Endothelial cell (in vitro differentiated cells): ENCODE data around the gene CXCR5. TPM values are rescaled to one million over a fixed set of nuclear protein-coding genes. Genes with fewer than 3 reads are reported as not detected.

Experiments
- DNase-seq: peaks from one replicate; pipeline ENCODE4 v3.0.0; 2021; ENCODE audit warnings: low spot score
- H3K27ac Mint-ChIP-seq: one replicate; pipeline ENCODE4 v1.8.0; 2021; ENCODE audit warnings: mixed read lengths, inconsistent platforms; ENCODE audit not compliant: unreplicated experiment
- H3K27me3 Mint-ChIP-seq: one replicate; pipeline ENCODE4 v1.8.0; 2021; ENCODE audit warnings: mild to moderate bottlenecking, moderate library complexity, mixed read lengths, inconsistent platforms; ENCODE audit not compliant: unreplicated experiment
- H3K36me3 Mint-ChIP-seq: one replicate; pipeline ENCODE4 v1.8.0; 2021; ENCODE audit warnings: mild to moderate bottlenecking, low read depth, mixed read lengths, inconsistent platforms; ENCODE audit not compliant: unreplicated experiment
- H3K4me1 Mint-ChIP-seq: one replicate; pipeline ENCODE4 v1.8.0; 2021; ENCODE audit warnings: mild to moderate bottlenecking, mixed read lengths, inconsistent platforms; ENCODE audit not compliant: unreplicated experiment
- H3K4me3 Mint-ChIP-seq: one replicate; pipeline ENCODE4 v1.8.0; 2021; ENCODE audit warnings: mild to moderate bottlenecking, mixed read lengths, inconsistent platforms; ENCODE audit not compliant: unreplicated experiment
- H3K9me3 Mint-ChIP-seq: one replicate; pipeline ENCODE4 v1.8.0; 2021; ENCODE audit warnings: mixed read lengths, inconsistent platforms; ENCODE audit not compliant: unreplicated experiment
- total RNA-seq: library from RNA; stranded (reverse); fragmentation: NEBNext Ultra II Directional; extraction: Animal tissue kit (Norgen Biotek cat#: 25700); gene quantifications from one replicate; pipeline ENCODE4 v1.2.1, GENCODE V29; 2021; ENCODE audit not compliant: unreplicated experiment
- TF ChIP-seq, protein P1 (sequence below): fragments of 200-600 bp; sonication (generic); IDR thresholded peaks from one replicate; pipeline ENCODE4 v1.5.0; 2021; ENCODE audit warnings: antibody characterized with exemption; ENCODE audit not compliant: unreplicated experiment

The CXCR5 gene
- total RNA-seq, 1 donor from 2014 or later = not detected

DNA sequence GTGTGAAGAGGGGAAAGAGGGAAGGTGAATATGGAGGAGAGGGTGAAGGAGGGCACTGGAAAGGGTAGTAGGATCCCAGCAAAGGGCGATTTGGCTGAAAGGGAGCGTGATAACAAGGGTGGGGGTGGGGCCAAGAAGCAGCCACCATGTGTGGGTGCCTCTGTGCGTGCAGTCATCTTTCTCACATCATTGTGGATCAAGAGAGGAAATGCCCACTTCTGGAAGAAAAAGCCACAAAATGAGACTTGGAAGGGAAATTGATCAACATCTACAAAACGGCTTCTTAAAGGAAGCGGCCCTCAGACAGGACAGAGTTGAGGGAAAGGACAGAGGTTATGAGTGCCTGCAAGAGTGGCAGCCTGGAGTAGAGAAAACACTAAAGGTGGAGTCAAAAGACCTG lies 1.2 kb upstream of the CXCR5 start:
- Mint-ChIP-seq H3K36me3 (peaks cover 2% of the 10 kb centered on the region), H3K4me1 (peaks cover 4% of the 10 kb centered on the region), H3K27me3 (peaks cover 6% of the 10 kb centered on the region)

DNA sequence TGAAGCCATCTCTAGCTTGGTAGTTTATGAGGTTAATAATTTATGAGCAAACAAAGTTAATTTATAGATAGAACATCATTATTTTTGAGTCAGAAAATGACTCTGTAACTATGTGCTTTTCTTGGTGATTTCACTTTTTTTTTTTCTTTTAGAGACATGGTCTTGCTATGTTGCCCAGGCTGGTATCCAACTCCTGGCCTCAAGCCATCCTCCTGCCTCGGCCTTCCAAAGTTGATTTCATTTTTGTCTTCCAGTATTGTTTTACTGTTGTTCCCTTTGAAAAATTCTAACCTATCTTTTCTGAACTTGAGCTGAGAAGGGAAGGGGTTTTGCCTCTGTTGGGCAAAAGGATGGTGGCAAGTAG lies 706 bp upstream of the CXCR5 start:
- DNase-seq = no peak
- H3K27me3 Mint-ChIP-seq = peaks cover 6% of the 10 kb centered on the region
- TF ChIP-seq, protein P1, sequence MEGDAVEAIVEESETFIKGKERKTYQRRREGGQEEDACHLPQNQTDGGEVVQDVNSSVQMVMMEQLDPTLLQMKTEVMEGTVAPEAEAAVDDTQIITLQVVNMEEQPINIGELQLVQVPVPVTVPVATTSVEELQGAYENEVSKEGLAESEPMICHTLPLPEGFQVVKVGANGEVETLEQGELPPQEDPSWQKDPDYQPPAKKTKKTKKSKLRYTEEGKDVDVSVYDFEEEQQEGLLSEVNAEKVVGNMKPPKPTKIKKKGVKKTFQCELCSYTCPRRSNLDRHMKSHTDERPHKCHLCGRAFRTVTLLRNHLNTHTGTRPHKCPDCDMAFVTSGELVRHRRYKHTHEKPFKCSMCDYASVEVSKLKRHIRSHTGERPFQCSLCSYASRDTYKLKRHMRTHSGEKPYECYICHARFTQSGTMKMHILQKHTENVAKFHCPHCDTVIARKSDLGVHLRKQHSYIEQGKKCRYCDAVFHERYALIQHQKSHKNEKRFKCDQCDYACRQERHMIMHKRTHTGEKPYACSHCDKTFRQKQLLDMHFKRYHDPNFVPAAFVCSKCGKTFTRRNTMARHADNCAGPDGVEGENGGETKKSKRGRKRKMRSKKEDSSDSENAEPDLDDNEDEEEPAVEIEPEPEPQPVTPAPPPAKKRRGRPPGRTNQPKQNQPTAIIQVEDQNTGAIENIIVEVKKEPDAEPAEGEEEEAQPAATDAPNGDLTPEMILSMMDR = no peak
- H3K4me1 Mint-ChIP-seq = peaks cover 4% of the 10 kb centered on the region
- peaks cover 2% of the 10 kb centered on the region for H3K36me3 Mint-ChIP-seq
- H3K4me3 Mint-ChIP-seq = no peak overlapping the region
- H3K9me3 Mint-ChIP-seq = no peaks in the 10 kb centered on the region
- H3K27ac Mint-ChIP-seq = no peak overlapping the region

More for the DNA sequence above, 1.2 kb upstream of the CXCR5 start:
- TF ChIP-seq, protein P1 = no peak
- no peak overlapping the region for H3K4me3 Mint-ChIP-seq
- H3K27ac Mint-ChIP-seq = no peak overlapping the region
- no peak for DNase-seq
- H3K9me3 Mint-ChIP-seq = no peaks in the 10 kb centered on the region

DNA sequence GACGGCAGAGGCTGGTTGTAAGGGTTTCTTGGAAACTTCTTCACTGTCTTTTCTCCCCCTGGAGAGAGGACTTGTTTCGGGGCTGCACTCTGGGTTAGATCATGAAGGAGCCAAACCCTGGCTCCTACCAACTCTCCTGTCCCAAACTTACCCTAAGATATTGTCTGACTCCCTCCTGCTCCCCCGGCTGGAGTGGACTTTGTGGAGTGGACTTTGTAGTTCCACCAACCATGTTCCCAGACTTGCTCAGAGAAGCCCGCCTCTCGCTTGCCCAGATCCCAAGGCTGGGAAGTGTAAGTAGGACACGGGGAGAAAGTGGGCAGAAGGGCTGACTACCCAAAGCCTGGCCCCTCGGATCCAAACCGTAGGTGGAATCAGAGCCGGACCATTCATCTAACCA lies 1.2 kb downstream of the CXCR5 start:
- no peak for DNase-seq
- Mint-ChIP-seq H3K4me3 (no peak overlapping the region), H3K36me3 (peaks cover 2% of the 10 kb centered on the region), H3K27me3 (peaks cover 8% of the 10 kb centered on the region), H3K4me1 (peaks cover 4% of the 10 kb centered on the region), H3K27ac (no peak overlapping the region), H3K9me3 (no peaks in the 10 kb centered on the region)
- TF ChIP-seq, protein P1 = no peak

DNA sequence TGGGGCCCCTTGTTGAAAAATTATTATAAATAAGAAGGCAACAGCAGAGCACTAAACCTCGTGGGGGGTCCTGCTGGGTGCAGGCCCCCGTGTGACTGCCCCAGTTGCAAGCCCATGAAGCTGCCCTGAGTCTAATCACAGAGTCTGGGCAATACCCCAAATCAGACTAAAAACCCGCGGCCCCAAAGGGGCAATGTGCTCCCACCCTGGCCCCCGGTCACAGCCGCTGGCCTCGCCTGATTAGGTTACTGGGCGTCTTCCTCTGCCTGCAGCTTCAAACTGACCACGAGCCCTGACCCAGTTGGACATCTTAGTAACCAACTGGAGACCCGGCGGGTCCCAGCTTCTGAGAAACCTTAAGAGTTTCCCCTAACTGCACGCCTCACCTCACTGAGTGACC lies 1.6 kb downstream of the CXCR5 start:
- H3K4me3 Mint-ChIP-seq = no peak overlapping the region
- H3K27ac Mint-ChIP-seq = no peak overlapping the region
- no peak for DNase-seq
- no peaks in the 10 kb centered on the region for H3K9me3 Mint-ChIP-seq
- peaks cover 4% of the 10 kb centered on the region for H3K4me1 Mint-ChIP-seq
- H3K36me3 Mint-ChIP-seq = peaks cover 2% of the 10 kb centered on the region
- H3K27me3 Mint-ChIP-seq = peaks cover 8% of the 10 kb centered on the region
- TF ChIP-seq, protein P1 = no peak

DNA sequence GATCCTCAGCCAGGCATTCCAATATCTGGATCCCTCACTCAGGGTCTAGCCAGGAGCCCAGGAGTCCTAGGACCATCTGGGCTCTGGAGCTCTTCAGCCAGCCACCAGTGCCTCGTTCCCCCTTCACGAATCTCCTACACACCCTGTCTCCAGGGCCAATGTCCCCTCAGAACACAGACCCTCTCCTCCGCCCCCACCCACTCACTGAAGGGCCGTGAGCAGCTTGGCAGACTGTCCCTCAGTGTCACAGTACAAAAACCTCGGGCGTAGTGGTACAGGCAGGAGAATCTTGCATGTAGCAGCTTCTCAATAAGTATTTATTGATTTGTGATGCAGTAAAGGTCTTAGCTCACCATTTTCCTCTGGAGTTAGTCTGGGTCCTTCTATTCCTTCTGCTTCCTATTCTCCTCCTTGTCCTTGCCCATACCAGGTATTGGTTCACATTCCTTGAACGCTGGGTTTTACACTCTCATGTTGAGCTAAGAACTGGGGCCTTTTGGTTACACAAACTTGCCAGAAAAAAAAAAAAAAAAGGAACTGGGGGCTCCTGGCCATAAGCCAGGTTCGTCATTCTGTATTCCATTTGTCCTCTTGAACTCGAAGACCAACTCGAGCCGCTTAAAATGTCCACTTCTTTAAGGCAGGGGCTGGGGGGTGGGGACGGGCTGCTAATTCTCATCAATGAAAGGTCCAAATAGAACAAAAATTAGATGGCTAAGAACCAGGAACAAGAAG lies 2.3 kb downstream of the CXCR5 start:
- Mint-ChIP-seq H3K4me1 (peaks cover 4% of the 10 kb centered on the region), H3K4me3 (no peak overlapping the region), H3K36me3 (peaks cover 2% of the 10 kb centered on the region), H3K27ac (no peak overlapping the region), H3K27me3 (peaks cover 8% of the 10 kb centered on the region), H3K9me3 (no peaks in the 10 kb centered on the region)
- TF ChIP-seq, protein P1 = no peak
- no peak for DNase-seq
